ENCODE data around the gene DHX8. TPM values are rescaled to one million over a fixed set of nuclear protein-coding genes. Genes with fewer than 3 reads are reported as not detected.

The DHX8 gene
- total and polyA plus RNA-seq, 2 of the 8 experiments (the other 6 are each of a cell fraction or from before 2014, with no cell fraction given), result 30.5 to 59.4 TPM

- no peak for TF ChIP-seq HDAC2 (IDR thresholded peaks at IDR 0.05; ENCODE audit: borderline replicate concordance in 1 of 2, low read depth in 2 of 2, low read length in 2 of 2)
- Histone ChIP-seq H4K20me1 (replicated peaks in 1 of 2; ENCODE audit: control insufficient read depth in 1 of 2, insufficient read depth in 2 of 2, low read length in 2 of 2) (no peaks in the 10 kb centered on the region), H3K27me3 (replicated peaks in 1 of 4; ENCODE audit: control insufficient read depth in 3 of 4, extremely low read depth in 1 of 4, insufficient read depth in 3 of 4, low read length in 3 of 4) (no peaks in the 10 kb centered on the region), H2AK5ac (ENCODE audit: low read depth, low read length) (no peak overlapping the region), H3K4me3 (ENCODE audit: extremely low read depth in 1 of 4, insufficient read depth in 2 of 4, low read depth in 3 of 4, low read length in 4 of 4) (no peak overlapping the region), H3K9me3 (ENCODE audit: insufficient read depth in 2 of 2, low read depth in 1 of 2, low read length in 1 of 2) (no peaks in the 10 kb centered on the region), H3K79me2 (ENCODE audit: control insufficient read depth in 1 of 2, insufficient read depth in 2 of 2, low read length in 2 of 2) (no peaks in the 10 kb centered on the region), H2BK15ac (ENCODE audit: low read length) (no peak overlapping the region), H3K4me1 (replicated peaks in 1 of 4; ENCODE audit: control insufficient read depth in 3 of 4, insufficient read depth in 4 of 4, low read length in 3 of 4) (no peaks in the 10 kb centered on the region), H3K36me3 (ENCODE audit: control insufficient read depth in 2 of 4, insufficient read depth in 4 of 4, low read length in 3 of 4) (no peaks in the 10 kb centered on the region), H3K4me2 (ENCODE audit: insufficient read depth in 1 of 2, low read depth in 2 of 2, low read length in 2 of 2) (no peak overlapping the region), H3K23me2 (ENCODE audit: low read depth, low read length) (no peaks in the 10 kb centered on the region), H3K79me1 (ENCODE audit: low read depth, low read length) (no peaks in the 10 kb centered on the region), H3K23ac (ENCODE audit: insufficient read length) (no peak overlapping the region), H3K18ac (ENCODE audit: extremely low read depth, low read length) (no peak overlapping the region), H2BK20ac (ENCODE audit: low read length) (no peak overlapping the region), H4K91ac (replicated peaks; ENCODE audit: insufficient read length, low read length) (no peak overlapping the region), H3K56ac (replicated peaks; ENCODE audit: insufficient read length, low read depth, low read length) (no peak overlapping the region), H3K14ac (ENCODE audit: insufficient read length) (no peak overlapping the region), H3K27ac (ENCODE audit: low read depth, low read length) (no peak overlapping the region), H3K4ac (replicated peaks; ENCODE audit: insufficient read length, low read depth, low read length) (no peak overlapping the region), H4K5ac (ENCODE audit: insufficient read length, low read depth, low read length) (no peak overlapping the region), H2BK5ac (ENCODE audit: low read depth, low read length) (no peak overlapping the region), H3K9ac (replicated peaks in 1 of 4; ENCODE audit: extremely low read depth in 1 of 4, low read depth in 3 of 4, low read length in 3 of 4) (no peak overlapping the region), H4K8ac (ENCODE audit: extremely low read depth, insufficient read depth, low read length) (no peak overlapping the region), H2BK12ac (ENCODE audit: low read depth, low read length) (no peak overlapping the region), H2AFZ (ENCODE audit: low read length) (no peak overlapping the region), H2BK120ac (replicated peaks; ENCODE audit: low read depth, low read length) (no peak overlapping the region)
- ChIA-PET CTCF (ENCODE audit: partially characterized antibody) (interaction anchor here (0.6 to 1.9 kb wide), 6 partner anchors 15 to 887 kb away, joined by 3 to 11 read pairs (median 4); partner anchors contain the start of genes ARL4D and DHX8), POLR2A (ENCODE audit: partially characterized antibody) (interaction anchor here (1.3 to 1.7 kb wide), 2 partner anchors 14 to 100 kb away, joined by 5 to 6 read pairs; no protein-coding TSS in a partner anchor)
- WGBS, 2 experiments (ENCODE audit: extremely low coverage in 1 of 2, insufficient coverage in 1 of 2, insufficient read length in 1 of 2, insufficient replicate concordance in 2 of 2, low coverage in 1 of 2, low lambda C conversion rate in 2 of 2, missing lambda C conversion rate in 1 of 2), result 87% methylated on average over 9 of the region's 9 CpGs; no CpG with 5 or more reads in 1 of the 2 experiments
- FAIRE-seq (no peak), DNase-seq (ENCODE audit: low read depth in 1 of 2, low spot score in 2 of 2) (no peak)
Observed at GRCh38 chr17:43467981-43468581, 15.7 kb upstream of the DHX8 start.

Measured in H1 (cell line).